Effector memory CD4-positive, alpha-beta T cell (primary cell): Measurements from ENCODE around the gene CTCFL.

ENCODE experiments used
- DNase-seq, 3 donors: peaks; one replicate each; pipeline ENCODE4 v3.0.0-alpha.2; 2020
- H3K27ac ChIP-seq: 2 replicates; pipeline ENCODE4 v1.7.0; 2013; ENCODE audit warnings: mild to moderate bottlenecking, low read length, moderate library complexity; ENCODE audit not compliant: insufficient read depth, poor library complexity, severe bottlenecking
- H3K27me3 ChIP-seq: replicated peaks from 2 replicates; pipeline ENCODE4 v1.7.0; 2013; ENCODE audit warnings: mild to moderate bottlenecking, low read length; ENCODE audit not compliant: insufficient read depth, control insufficient read depth, poor library complexity, severe bottlenecking
- H3K36me3 ChIP-seq: 2 replicates; pipeline ENCODE4 v1.7.0; 2013; ENCODE audit warnings: mild to moderate bottlenecking, low read length, moderate library complexity; ENCODE audit not compliant: control insufficient read depth, insufficient read depth
- H3K4me1 ChIP-seq: 2 replicates; pipeline ENCODE4 v1.7.0; 2013; ENCODE audit warnings: low read length, mild to moderate bottlenecking; ENCODE audit not compliant: control insufficient read depth, insufficient read depth, poor library complexity, severe bottlenecking
- H3K4me3 ChIP-seq: 2 replicates; pipeline ENCODE4 v1.7.0; 2013; ENCODE audit warnings: low read length, low read depth, mild to moderate bottlenecking; ENCODE audit not compliant: insufficient read depth, poor library complexity, severe bottlenecking
- H3K9me3 ChIP-seq: 2 replicates; pipeline ENCODE4 v1.7.0; 2013; ENCODE audit warnings: mild to moderate bottlenecking, low read length, moderate library complexity; ENCODE audit not compliant: control insufficient read depth

CTCFL gene

GRCh38 chr20:57508381-57508780 lies 16.6 kb downstream of the CTCFL start:
- no peaks in the 10 kb centered on the region for H3K9me3 ChIP-seq
- no peaks in the 10 kb centered on the region for H3K36me3 ChIP-seq
- H3K27ac ChIP-seq: no peak overlapping the region
- H3K27me3 ChIP-seq: no peaks in the 10 kb centered on the region
- DNase-seq: no peak
- H3K4me3 ChIP-seq: no peak overlapping the region
- no peaks in the 10 kb centered on the region for H3K4me1 ChIP-seq

GRCh38 chr20:57507477-57507876 lies 17.5 kb downstream of the CTCFL start:
- H3K36me3 ChIP-seq: no peaks in the 10 kb centered on the region
- DNase-seq: no peak
- H3K4me3 ChIP-seq: no peak overlapping the region
- H3K4me1 ChIP-seq: no peaks in the 10 kb centered on the region
- H3K27ac ChIP-seq: no peak overlapping the region
- H3K9me3 ChIP-seq: no peaks in the 10 kb centered on the region
- peaks cover 2% of the 10 kb centered on the region for H3K27me3 ChIP-seq

- Histone ChIP-seq H3K27me3 (peaks cover 4% of the 10 kb centered on the region), H3K4me3 (no peak overlapping the region), H3K27ac (no peak overlapping the region), H3K4me1 (no peaks in the 10 kb centered on the region), H3K9me3 (no peaks in the 10 kb centered on the region), H3K36me3 (no peaks in the 10 kb centered on the region)
- DNase-seq: no peak
These were observed 19.0 kb downstream of the CTCFL start for GRCh38 chr20:57505979-57506378.

- no peaks in the 10 kb centered on the region for H3K36me3 ChIP-seq
- no peaks in the 10 kb centered on the region for H3K9me3 ChIP-seq
- H3K4me1 ChIP-seq: no peaks in the 10 kb centered on the region
- DNase-seq: no peak
- H3K4me3 ChIP-seq: no peak overlapping the region
- no peak overlapping the region for H3K27ac ChIP-seq
- H3K27me3 ChIP-seq: peaks cover 4% of the 10 kb centered on the region
These were observed 20.5 kb downstream of the CTCFL start for GRCh38 chr20:57504411-57504810.

GRCh38 chr20:57503035-57503658 lies 21.8 kb downstream of the CTCFL start:
- Histone ChIP-seq H3K9me3 (no peaks in the 10 kb centered on the region), H3K36me3 (no peaks in the 10 kb centered on the region), H3K27ac (no peak overlapping the region), H3K4me1 (peaks cover 6% of the 10 kb centered on the region), H3K27me3 (peaks cover 4% of the 10 kb centered on the region), H3K4me3 (no peak overlapping the region)
- DNase-seq: no peak

GRCh38 chr20:57502336-57502700 lies 22.6 kb downstream of the CTCFL start:
- DNase-seq: no peak
- Histone ChIP-seq H3K27ac (no peak overlapping the region), H3K36me3 (no peaks in the 10 kb centered on the region), H3K4me3 (no peak overlapping the region), H3K4me1 (peaks cover 6% of the 10 kb centered on the region), H3K27me3 (peaks cover 4% of the 10 kb centered on the region), H3K9me3 (no peaks in the 10 kb centered on the region)

GRCh38 chr20:57501461-57502335 lies 23.2 kb downstream of the CTCFL start:
- Histone ChIP-seq H3K4me3 (no peak overlapping the region), H3K27ac (no peak overlapping the region), H3K27me3 (peaks cover 4% of the 10 kb centered on the region), H3K9me3 (no peaks in the 10 kb centered on the region), H3K4me1 (peaks cover 6% of the 10 kb centered on the region), H3K36me3 (no peaks in the 10 kb centered on the region)
- DNase-seq: no peak

- Histone ChIP-seq H3K27ac (no peak overlapping the region), H3K4me1 (peaks cover 6% of the 10 kb centered on the region), H3K4me3 (no peak overlapping the region), H3K27me3 (peaks cover 4% of the 10 kb centered on the region), H3K9me3 (no peaks in the 10 kb centered on the region), H3K36me3 (no peaks in the 10 kb centered on the region)
- DNase-seq: no peak
These were observed 24.0 kb downstream of the CTCFL start for GRCh38 chr20:57500962-57501361.

GRCh38 chr20:57500235-57500634 lies 24.7 kb downstream of the CTCFL start:
- Histone ChIP-seq H3K4me1 (peaks cover 6% of the 10 kb centered on the region), H3K36me3 (no peaks in the 10 kb centered on the region), H3K9me3 (no peaks in the 10 kb centered on the region), H3K27ac (no peak overlapping the region), H3K27me3 (peaks cover 4% of the 10 kb centered on the region), H3K4me3 (no peak overlapping the region)
- DNase-seq: no peak

GRCh38 chr20:57499676-57500075 lies 25.3 kb downstream of the CTCFL start:
- no peak for DNase-seq
- Histone ChIP-seq H3K4me3 (no peak overlapping the region), H3K27ac (no peak overlapping the region), H3K27me3 (peaks cover 4% of the 10 kb centered on the region), H3K9me3 (no peaks in the 10 kb centered on the region), H3K4me1 (peaks cover 6% of the 10 kb centered on the region), H3K36me3 (no peaks in the 10 kb centered on the region)
